NT2/D1 (cell line): ENCODE results near the gene PLAAT5.

Experiments
- SUZ12 ChIP-seq: IDR thresholded peaks from 2 replicates; pipeline ENCODE4 v1.6.1; 2011; ENCODE audit not compliant: insufficient read length, insufficient read depth; ENCODE audit errors: extremely low read depth
- YY1 ChIP-seq: IDR thresholded peaks from 2 replicates; pipeline ENCODE4 v1.6.1; 2011; ENCODE audit not compliant: insufficient read length, insufficient read depth
- ZNF274 ChIP-seq: IDR thresholded peaks from 2 replicates; pipeline ENCODE4 v1.6.1; 2011; ENCODE audit warnings: mild to moderate bottlenecking, low read depth, low read length

- TF ChIP-seq ZNF274 (no peak), SUZ12 (no peak), YY1 (no peak)
Measured at GRCh38 chr11:63512816-63513215, 21.8 kb upstream of the PLAAT5 start.
